Duodenal mucosa (tissue), 2 donors: Measurements from ENCODE around the gene SLC66A1.
"Not testable (repeated sequence)": the region's sequence is repeated elsewhere in the genome, so short reads cannot be mapped to it uniquely, and the experiment has no call there.

Experiments
- H3K27ac ChIP-seq: one replicate; pipeline ENCODE4 v1.7.0; 2013; ENCODE audit warnings: low read depth, low read length
- H3K27me3 ChIP-seq, 2 donors: one replicate each; pipeline ENCODE4 v1.7.0; 2013; ENCODE audit warnings: low read length in 2 of 2, control low read depth in 1 of 2; ENCODE audit not compliant: insufficient read depth in 2 of 2, control insufficient read depth in 1 of 2
- H3K36me3 ChIP-seq, 2 donors: one replicate each; pipeline ENCODE4 v1.7.0; 2013; ENCODE audit warnings: low read length in 2 of 2, control low read depth in 1 of 2; ENCODE audit not compliant: insufficient read depth in 2 of 2, control insufficient read depth in 1 of 2
- H3K4me1 ChIP-seq, 2 donors: one replicate each; pipeline ENCODE4 v1.7.0; 2013; ENCODE audit warnings: low read length in 2 of 2, control low read depth in 1 of 2; ENCODE audit not compliant: insufficient read depth in 2 of 2, control insufficient read depth in 1 of 2
- H3K4me3 ChIP-seq, 2 donors: one replicate each; pipeline ENCODE4 v1.7.0; 2013; ENCODE audit warnings: low read length in 2 of 2, low read depth in 1 of 2
- H3K9ac ChIP-seq, 2 donors: one replicate each; pipeline ENCODE4 v1.7.0; 2013; ENCODE audit warnings: low read length in 2 of 2, low read depth in 1 of 2
- H3K9me3 ChIP-seq, 2 donors: one replicate each; pipeline ENCODE4 v1.7.0; 2013; ENCODE audit warnings: low read length in 2 of 2, control low read depth in 1 of 2; ENCODE audit not compliant: control insufficient read depth in 1 of 2

The SLC66A1 gene

GRCh38 chr1:19283891-19284290 is 28.2 kb upstream of the SLC66A1 start:
- H3K4me3 ChIP-seq: no peak overlapping the region
- peaks cover 0 to 5% of the 10 kb centered on the region in 2 donors for H3K4me1 ChIP-seq
- H3K9ac ChIP-seq: no peak overlapping the region
- peaks cover 10 to 33% of the 10 kb centered on the region in 2 donors for H3K36me3 ChIP-seq
- H3K27me3 ChIP-seq: no peaks in the 10 kb centered on the region
- H3K9me3 ChIP-seq: no peaks in the 10 kb centered on the region
- no peak overlapping the region for H3K27ac ChIP-seq

GRCh38 chr1:19284881-19285280 is 27.2 kb upstream of the SLC66A1 start:
- H3K27ac ChIP-seq: no peak overlapping the region
- H3K9me3 ChIP-seq: no peaks in the 10 kb centered on the region
- H3K4me3 ChIP-seq: no peak overlapping the region
- peaks cover 10 to 33% of the 10 kb centered on the region in 2 donors for H3K36me3 ChIP-seq
- no peaks in the 10 kb centered on the region for H3K27me3 ChIP-seq
- H3K4me1 ChIP-seq: peaks cover 4 to 13% of the 10 kb centered on the region in 2 donors
- no peak overlapping the region for H3K9ac ChIP-seq

- H3K27ac ChIP-seq: not testable (repeated sequence)
Observed at GRCh38 chr1:19285366-19285765, 26.8 kb upstream of the SLC66A1 start.

GRCh38 chr1:19285807-19286206 is 26.3 kb upstream of the SLC66A1 start:
- H3K9ac ChIP-seq: not testable (repeated sequence)

More at GRCh38 chr1:19285366-19285765, 26.8 kb upstream of the SLC66A1 start:
- H3K4me3 ChIP-seq, H3K9me3 ChIP-seq, H3K27me3 ChIP-seq, H3K9ac ChIP-seq: not testable (repeated sequence)
- H3K4me1 ChIP-seq: peaks cover 5 to 14% of the 10 kb centered on the region in 2 donors
- peaks cover 10 to 33% of the 10 kb centered on the region in 2 donors for H3K36me3 ChIP-seq

GRCh38 chr1:19287436-19288185 is 24.5 kb upstream of the SLC66A1 start:
- H3K9ac ChIP-seq: peak overlapping the region; percentile 60 to 71
- peak overlapping the region; percentile 71 to 85 for H3K4me3 ChIP-seq
- H3K27me3 ChIP-seq: no peaks in the 10 kb centered on the region
- H3K27ac ChIP-seq: peak overlapping the region; percentile 53
- H3K4me1 ChIP-seq: peaks cover 5 to 14% of the 10 kb centered on the region in 2 donors
- peaks cover 4 to 25% of the 10 kb centered on the region in 2 donors for H3K36me3 ChIP-seq
- H3K9me3 ChIP-seq: no peaks in the 10 kb centered on the region

More at GRCh38 chr1:19285807-19286206, 26.3 kb upstream of the SLC66A1 start:
- not testable (repeated sequence) for H3K9me3 ChIP-seq, H3K27me3 ChIP-seq
- peak overlapping the region; percentile 42 for H3K27ac ChIP-seq
- peak overlapping the region in 1 of 2 donors; percentile 71 for H3K4me3 ChIP-seq
- H3K4me1 ChIP-seq: peaks cover 5 to 14% of the 10 kb centered on the region in 2 donors
- peaks cover 10 to 33% of the 10 kb centered on the region in 2 donors for H3K36me3 ChIP-seq

- H3K9ac ChIP-seq: peak within 1 kb of the TSS; percentile 71 to 72
- H3K27ac ChIP-seq: peak within 1 kb of the TSS; percentile 67
- H3K4me1 ChIP-seq: peaks cover 5 to 14% of the 10 kb centered on the region in 2 donors
- H3K9me3 ChIP-seq, H3K27me3 ChIP-seq: not testable (repeated sequence)
- peak within 1 kb of the TSS; percentile 71 to 85 for H3K4me3 ChIP-seq
- H3K36me3 ChIP-seq: peaks cover 4 to 20% of the 10 kb centered on the region in 2 donors
Observed at GRCh38 chr1:19288324-19289241, 23.5 kb upstream of the SLC66A1 start, which contains the start of gene AKR7A3. Gene AKR7A3 (minus strand): TSS chr1:19288770. CDS start chr1:19288709, 61 bp downstream.

- Histone ChIP-seq H3K9me3 (peaks cover 2 to 7% of the 10 kb centered on the region in 2 donors), H3K27ac (peak overlapping the region; percentile 67), H3K27me3 (no peaks in the 10 kb centered on the region), H3K9ac (peak overlapping the region; percentile 71 to 72), H3K4me3 (peak overlapping the region; percentile 71 to 85), H3K4me1 (peaks cover 5 to 14% of the 10 kb centered on the region in 2 donors), H3K36me3 (peaks cover 1 to 13% of the 10 kb centered on the region in 2 donors)
Observed at GRCh38 chr1:19289244-19289643, 22.9 kb upstream of the SLC66A1 start.

- H3K9me3 ChIP-seq: peaks cover 17 to 18% of the 10 kb centered on the region in 2 donors
- no peaks in the 10 kb centered on the region for H3K27me3 ChIP-seq
- no peak overlapping the region for H3K4me3 ChIP-seq
- no peak overlapping the region for H3K27ac ChIP-seq
- no peak overlapping the region for H3K9ac ChIP-seq
- peaks cover 3 to 4% of the 10 kb centered on the region in 2 donors for H3K4me1 ChIP-seq
- peaks cover 0 to 9% of the 10 kb centered on the region in 2 donors for H3K36me3 ChIP-seq
Observed at GRCh38 chr1:19294638-19295037, 17.5 kb upstream of the SLC66A1 start.

- Histone ChIP-seq H3K4me1 (no peaks in the 10 kb centered on the region), H3K4me3 (no peak overlapping the region), H3K9ac (no peak overlapping the region), H3K9me3 (peaks cover 2 to 5% of the 10 kb centered on the region in 2 donors), H3K27me3 (no peaks in the 10 kb centered on the region), H3K36me3 (peaks cover 19 to 38% of the 10 kb centered on the region in 2 donors), H3K27ac (no peak overlapping the region)
Observed at GRCh38 chr1:19300211-19300610, 11.9 kb upstream of the SLC66A1 start.
